ENCODE data around the gene MCU.
"Not testable (repeated sequence)": the region's sequence is repeated elsewhere in the genome, so short reads cannot be mapped to it uniquely, and the experiment has no call there.

MCU gene

GRCh38 chr10:72913287-72913686, 221.3 kb downstream of the MCU start:
- DNase-seq, result no peak

DNA sequence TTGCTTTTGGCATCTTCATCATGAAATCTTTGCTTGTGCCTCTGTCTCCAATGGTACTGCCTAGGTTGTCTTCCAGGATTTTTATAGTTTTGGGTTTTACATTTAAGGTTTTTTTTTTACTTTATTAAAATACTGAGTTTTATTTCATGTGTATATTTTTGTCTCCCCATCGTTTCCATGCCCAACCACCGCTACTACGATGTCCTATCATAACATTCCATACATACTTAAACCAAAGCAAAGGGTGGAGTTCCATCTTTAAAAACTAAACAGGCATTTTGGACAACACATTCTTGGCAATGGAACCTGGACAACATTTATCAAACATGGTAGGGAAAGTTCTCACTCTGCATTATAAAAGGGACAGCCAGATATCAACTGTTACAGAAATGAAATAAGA, 225.3 kb downstream of the MCU start:
- not testable (repeated sequence) for DNase-seq

DNA sequence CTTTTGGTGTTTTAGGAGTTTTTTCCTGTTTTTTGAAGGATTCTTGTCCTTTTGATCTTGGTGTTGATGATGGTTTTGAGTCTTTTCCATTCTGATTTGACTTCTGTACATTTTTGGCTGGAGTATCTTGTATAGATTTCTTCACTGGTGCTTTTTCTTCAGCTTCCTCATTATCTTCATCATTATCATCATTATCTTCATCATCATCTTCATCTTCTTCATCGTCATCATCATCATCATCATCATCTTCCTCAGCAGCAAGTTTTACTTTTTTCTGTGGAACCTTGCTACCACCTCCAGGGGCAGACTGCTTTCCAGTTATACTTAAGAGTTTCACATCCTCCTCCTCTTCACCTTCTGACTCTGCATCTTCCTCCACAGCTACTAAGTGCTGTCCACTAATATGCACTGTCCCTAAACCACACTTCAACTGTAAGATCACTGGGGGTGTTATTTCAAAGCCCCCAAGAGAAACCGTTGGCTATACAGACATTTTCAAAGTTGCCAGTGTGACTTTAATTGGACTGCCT, 225.9 kb downstream of the MCU start:
- not testable (repeated sequence) for DNase-seq

DNA sequence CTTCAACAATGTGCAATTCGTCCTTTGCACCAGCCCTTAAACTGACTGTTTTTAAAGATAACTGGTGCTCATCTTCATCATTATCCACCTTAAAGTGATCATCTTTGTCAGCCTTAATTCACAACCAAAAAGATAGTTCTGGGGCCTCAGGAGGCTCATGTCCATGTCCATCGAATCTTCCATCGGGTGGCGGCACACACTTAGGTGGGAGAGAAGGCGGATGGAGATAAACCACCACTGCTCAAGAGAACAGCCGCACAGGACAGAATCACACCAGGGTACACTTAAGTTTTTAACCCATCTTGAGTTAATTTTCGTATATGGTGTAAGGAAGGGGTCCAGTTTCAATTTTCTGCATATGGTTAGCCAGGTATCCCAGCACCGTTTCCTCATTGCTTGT, 226.4 kb downstream of the MCU start:
- no peak for DNase-seq

DNA sequence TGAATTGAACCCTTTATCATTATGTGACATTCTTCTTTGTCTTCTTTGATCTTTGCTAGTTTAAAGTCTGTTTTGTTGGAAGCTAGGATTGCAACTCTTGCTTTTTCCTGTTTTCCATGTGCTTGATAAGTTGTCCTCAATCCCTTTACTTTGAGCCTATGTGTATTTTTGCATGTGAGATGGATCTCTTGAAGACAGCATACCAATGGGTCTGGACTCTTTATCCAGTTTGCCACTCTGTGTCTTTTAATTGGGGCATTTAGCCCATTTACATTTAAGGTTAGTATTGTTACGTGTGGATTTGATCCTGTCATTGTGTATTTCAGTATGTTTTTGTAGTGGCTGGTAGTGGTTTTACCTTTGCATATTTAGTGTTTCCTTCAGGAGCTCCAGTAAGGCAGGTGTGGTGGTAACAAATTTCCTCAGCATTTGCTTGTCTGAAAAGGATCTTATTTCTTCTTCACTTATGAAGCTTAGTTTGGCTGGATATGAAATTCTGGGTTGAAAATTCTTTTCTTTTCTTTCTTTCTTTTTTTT, 229.3 kb downstream of the MCU start:
- not testable (repeated sequence) for DNase-seq

GRCh38 chr10:72924351-72924750, 232.4 kb downstream of the MCU start:
- no peak for DNase-seq

DNA sequence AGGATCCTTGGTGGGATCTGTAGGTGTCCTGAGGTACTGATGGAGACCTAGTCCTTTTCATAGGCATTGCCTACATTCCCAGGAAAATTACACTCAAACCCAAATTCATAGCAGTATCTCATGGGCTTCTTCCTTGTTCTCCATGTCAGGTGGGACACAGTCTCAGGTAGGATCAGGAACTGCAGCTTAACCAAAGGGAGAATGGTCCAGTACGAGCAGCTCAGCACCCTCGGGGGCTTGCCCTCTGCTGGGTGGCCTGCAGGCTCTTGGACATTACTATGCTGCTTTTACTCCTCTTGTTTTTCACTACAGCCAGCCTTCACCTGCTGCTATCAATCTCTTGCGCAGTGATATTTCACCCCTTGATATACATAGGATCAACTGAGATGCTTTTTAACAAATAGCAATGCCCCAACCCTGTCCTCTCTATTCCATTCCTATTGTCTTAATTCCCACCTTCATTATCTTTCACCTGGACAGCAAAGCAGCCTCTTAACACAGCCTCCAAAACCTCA, 234.1 kb downstream of the MCU start:
- no peak for DNase-seq

DNA sequence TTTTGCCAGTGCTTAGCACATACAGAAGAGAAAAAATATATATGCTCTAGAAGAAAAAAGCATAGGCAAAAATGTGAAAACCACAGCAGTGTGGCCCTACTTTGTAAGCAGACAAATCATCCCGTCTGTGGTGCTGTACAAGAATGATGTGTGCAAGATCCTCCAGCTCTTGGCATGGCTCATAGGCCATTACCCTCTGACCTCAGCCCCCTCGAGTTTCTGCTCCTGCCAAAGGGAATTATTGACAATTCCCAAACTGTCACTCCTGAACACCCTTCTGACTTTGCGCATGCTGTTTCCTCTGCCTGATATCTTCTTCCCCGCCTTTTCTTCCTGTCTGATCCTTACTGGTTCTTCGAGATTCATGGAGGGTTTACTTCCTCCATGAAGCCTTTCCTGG, 235.5 kb downstream of the MCU start:
- no peak for DNase-seq

- no peak for DNase-seq
Observed at GRCh38 chr10:72928798-72929197, 236.9 kb downstream of the MCU start.

DNA sequence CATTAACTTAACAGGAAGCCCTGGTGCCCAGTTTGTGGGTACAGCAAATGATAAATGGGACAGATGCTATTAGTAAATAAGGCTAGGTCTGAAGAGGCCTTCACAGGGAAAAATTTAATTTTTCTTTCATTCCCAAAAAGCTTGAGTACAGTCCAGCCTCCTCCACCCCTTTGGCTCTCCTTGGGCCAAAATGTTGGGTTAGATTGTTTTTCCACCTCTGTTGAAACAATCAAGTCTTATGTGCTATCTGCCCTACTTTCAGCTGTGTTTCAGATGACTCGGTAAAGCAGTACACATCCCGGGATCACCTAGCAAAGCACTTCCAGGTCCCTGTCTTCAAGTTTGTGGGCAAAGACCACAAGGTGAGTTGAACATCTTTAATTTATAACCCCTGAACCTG, 238.3 kb downstream of the MCU start:
- DNase-seq, result no peak

DNA sequence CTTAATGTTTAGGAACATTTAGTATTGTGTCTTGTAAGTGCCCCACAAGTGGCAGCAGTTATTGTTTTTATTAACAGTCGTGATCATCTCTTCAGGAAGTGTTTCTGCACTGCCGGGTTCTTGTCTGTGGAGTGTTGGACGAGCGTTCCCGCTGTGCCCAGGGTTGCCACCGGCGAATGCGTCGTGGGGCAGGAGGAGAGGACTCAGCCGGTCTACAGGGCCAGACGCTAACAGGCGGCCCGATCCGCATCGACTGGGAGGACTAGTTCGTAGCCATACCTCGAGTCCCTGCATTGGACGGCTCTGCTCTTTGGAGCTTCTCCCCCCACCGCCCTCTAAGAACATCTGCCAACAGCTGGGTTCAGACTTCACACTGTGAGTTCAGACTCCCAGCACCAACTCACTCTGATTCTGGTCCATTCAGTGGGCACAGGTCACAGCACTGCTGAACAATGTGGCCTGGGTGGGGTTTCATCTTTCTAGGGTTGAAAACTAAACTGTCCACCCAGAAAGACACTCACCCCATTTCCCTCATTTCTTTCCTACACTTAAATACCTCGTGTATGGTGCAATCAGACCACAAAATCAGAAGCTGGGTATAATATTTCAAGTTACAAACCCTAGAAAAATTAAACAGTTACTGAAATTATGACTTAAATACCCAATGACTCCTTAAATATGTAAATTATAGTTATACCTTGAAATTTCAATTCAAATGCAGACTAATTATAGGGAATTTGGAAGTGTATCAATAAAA, 240.5 kb downstream of the MCU start:
- DNase-seq, result no peak

- no peak for DNase-seq
Observed at GRCh38 chr10:72935361-72935760, 243.4 kb downstream of the MCU start.
